ENCODE data around the gene COL4A2.

DNA sequence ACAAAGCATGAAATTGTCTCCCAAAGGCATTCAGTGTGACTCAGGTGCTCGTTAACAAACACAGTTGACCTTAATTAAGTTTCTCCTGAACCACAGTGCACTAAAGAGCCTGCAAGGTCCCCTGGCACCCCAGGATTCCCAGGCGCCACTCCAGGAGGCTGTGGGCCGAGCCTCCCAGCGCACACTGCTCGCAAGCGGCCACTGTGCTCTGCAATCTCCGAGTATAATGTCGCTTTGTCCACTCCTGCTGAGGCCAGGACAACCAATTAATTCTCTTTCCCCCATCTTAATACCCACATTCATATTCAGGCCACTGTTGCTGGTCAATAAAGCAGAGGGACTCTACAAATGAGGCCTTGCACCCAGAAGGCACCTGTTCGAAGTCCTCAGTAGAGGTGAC lies 245.7 kb downstream of the COL4A2 start:
- TF ChIP-seq, protein P1, sequence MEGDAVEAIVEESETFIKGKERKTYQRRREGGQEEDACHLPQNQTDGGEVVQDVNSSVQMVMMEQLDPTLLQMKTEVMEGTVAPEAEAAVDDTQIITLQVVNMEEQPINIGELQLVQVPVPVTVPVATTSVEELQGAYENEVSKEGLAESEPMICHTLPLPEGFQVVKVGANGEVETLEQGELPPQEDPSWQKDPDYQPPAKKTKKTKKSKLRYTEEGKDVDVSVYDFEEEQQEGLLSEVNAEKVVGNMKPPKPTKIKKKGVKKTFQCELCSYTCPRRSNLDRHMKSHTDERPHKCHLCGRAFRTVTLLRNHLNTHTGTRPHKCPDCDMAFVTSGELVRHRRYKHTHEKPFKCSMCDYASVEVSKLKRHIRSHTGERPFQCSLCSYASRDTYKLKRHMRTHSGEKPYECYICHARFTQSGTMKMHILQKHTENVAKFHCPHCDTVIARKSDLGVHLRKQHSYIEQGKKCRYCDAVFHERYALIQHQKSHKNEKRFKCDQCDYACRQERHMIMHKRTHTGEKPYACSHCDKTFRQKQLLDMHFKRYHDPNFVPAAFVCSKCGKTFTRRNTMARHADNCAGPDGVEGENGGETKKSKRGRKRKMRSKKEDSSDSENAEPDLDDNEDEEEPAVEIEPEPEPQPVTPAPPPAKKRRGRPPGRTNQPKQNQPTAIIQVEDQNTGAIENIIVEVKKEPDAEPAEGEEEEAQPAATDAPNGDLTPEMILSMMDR (IDR thresholded peaks at IDR 0.05): no peak
- no peak for TF ChIP-seq POLR2A (IDR thresholded peaks at IDR 0.05)
